HG02840 (cell line): ENCODE measurements around the gene DUSP28.
A peak's percentile ranks its signal among the peaks of the same experiment; 100 is the strongest.
"Not testable (repeated sequence)": the region's sequence is repeated elsewhere in the genome, so short reads cannot be mapped to it uniquely, and the experiment has no call there.

Experiments used
- ATAC-seq: cut with Tn5 transposase; IDR thresholded peaks from one replicate; pipeline ENCODE4 v1.9.1; 2021; ENCODE audit warnings: mild to moderate bottlenecking, moderate library complexity, moderate number of reproducible peaks; ENCODE audit not compliant: unreplicated experiment, low FRiP score

DUSP28 gene, protein sequence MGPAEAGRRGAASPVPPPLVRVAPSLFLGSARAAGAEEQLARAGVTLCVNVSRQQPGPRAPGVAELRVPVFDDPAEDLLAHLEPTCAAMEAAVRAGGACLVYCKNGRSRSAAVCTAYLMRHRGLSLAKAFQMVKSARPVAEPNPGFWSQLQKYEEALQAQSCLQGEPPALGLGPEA

DNA sequence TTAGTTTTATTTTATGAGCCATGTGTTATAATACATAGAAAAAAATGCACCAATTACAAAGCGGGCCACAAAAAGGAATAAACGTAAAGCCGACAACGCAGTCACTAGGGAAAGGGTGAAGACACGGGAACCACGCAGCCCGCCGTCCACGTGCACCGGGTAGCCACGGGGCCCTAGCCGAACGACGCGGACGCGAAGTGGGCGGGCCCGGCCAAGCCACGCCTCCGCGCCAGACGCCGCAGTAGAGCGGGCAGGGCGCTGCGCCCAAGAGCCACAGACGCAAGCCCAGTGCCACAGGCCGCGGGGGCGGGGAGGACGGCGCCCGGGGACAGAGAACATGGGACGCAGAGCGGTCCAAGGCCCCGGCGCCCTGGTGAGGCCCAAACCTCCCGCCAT lies at the start of gene DUSP28:
TSS of gene DUSP28 (plus strand) at position 274 of the 396 bp plus-strand sequence. CDS start 328 bp downstream, outside the sequence.
- peak; percentile 47 for ATAC-seq

DNA sequence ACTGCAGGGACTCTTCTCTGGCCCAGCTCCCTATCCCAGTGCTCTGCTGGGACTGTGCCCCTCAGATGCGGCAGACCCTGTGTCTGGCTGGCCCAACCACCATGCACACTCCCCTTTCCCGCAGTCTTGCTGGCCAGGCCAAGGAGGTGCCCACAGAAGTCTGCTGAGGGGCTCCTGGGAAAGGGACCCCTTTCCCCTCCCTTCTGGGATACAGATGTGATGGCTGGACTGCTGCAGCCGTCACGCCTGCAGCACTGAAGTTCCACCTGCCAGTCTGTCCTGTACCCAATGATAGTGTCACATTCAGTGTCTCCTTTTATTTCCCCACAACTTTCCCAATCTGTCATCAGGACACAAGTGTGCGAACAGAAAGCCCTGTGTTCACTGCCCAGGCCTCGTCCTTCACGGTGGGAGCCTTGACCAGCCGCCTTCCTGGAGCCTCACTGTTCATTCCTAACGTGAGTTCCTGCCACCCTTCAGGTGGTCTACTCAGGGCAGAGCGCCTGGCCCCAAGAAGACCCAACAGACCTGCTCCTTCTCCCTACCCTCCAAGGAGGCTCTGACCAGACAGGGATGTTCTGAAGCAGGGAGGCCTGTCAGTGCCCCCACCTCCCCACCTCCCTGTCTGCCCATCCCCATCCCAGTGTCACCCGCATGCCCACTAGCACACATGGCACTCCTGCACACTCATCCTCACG lies 49.5 kb upstream of the DUSP28 start:
- no peak for ATAC-seq

DNA sequence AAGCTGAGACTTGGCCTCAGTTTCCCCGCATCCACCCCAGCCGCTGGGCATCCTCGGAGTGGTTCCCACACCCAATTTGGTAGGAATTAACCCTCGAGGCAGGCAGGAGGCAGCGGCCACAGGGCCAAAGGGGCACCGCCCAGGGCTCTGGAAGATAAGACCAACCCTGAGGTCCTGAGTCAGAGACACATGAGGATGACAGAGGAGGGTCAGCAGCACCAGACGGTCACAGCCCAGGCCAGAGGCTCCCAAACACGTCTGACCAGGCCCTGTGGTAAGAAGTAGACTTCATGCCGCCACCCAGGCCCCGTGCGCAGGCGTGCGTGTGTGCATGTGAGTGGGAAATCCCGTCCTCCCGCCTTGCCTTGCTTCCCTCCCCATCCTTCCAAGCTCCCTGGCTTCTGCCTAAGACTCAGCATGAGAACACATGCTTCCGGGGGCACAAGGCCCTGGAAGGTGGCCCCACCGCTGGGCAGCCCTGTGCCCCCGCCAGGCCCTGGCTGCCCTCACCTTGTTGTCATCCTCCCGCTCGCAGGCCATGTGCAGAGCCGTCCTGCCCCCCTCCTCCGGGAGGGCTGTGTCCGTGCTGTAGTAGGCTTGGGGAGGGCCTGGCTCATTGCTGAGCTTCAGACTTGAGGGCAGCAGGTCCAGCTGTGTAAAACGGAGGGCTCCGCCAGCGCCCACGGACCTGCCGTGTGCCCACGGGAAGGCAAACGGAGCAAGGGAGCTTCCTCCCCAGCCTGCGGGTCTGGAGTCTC lies 48.6 kb upstream of the DUSP28 start:
- ATAC-seq, result no peak

DNA sequence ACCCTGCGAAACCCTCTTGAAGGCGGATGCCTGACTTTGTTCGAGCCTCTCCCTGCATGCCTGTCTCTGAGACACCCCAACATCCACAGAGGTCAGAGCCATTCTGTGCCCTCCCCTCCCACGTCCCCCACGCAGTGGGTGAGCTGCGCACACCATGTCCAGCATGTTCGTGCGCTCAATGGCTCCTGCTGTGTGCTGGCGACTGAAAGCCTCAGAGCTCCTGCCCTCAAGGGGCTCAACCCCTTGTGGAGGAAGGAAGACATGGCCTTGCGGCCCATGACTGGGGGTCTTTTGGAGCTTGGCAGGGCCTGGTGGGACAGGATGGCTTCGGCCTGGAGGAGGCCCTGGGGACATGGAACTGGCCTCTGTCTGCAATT lies 48.1 kb upstream of the DUSP28 start:
- no peak for ATAC-seq

DNA sequence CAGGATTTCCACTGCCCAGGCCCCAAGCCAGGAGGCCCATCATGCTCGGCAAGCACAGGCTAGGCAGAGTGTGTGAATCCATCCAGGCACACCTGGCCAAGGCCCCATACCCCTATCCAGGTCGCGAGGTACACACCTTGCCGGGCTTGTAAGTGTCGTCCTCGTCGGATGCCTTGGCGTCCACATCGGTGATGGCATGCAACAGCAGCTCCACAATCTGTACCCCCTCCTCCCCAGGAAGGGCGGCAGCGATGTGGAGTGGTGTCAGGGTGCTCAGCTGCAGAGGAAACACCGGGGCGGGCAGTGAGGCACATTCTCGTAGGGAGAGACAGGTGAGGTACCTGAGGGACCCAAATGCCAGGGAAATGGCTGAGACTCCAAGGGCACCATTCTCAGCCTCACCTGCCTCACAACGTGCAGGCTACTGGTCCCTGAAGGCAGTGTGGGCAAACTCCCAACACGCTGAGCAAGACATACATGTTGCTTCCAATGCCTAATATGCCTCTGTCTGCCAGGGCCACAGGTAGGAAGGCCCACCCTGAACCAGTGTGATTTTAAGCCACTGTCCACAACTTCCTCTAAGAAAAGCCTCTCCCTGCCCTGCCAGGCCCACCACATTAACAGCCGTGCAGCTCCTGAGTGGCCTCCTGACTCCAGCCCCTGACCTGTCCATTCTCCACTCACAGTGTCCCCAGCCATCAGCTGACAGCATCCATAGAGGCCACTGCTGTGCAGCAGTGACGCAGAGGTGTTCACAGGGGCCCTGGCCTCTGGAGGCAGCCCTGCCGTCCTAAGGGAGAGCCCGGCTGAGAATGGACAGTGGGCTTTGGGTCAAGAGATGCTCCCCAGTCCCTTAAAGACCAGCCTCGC lies 47.3 kb upstream of the DUSP28 start:
- ATAC-seq, result no peak

DNA sequence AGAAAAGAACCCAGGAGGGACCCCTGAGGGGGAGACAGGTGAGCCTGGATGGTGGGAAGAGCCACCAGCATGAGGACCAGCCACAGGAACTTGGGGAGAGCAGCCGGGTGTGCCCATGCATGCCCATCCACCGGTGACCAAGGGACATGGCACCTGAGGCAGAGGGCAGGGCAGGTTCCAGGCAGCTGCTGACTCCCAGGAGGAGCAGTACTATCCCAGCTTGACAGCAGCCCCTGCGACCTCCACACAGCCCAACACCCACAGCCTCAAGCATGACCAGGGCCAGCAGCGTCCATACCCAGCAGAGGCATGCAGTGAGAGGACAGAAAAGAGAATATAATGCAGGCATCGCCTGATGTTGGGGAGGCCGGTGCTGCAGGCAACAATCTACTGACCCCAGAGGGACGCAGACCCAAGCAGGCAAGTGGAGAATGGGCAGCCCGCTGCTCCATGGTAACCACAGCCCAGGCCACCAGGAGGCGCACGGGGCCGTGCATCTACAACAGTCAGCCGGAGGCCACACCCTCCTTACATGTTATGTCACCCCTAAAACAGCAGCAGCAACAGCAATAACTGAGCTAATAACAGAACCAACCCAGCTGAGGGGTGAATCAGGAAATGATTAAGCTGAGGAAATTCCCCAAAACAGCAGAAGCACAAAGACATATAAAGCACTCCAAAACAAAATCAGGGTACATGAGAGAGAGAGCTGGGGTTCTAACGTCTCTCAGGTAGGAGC lies 46.4 kb upstream of the DUSP28 start:
- ATAC-seq, result peak; percentile 84

DNA sequence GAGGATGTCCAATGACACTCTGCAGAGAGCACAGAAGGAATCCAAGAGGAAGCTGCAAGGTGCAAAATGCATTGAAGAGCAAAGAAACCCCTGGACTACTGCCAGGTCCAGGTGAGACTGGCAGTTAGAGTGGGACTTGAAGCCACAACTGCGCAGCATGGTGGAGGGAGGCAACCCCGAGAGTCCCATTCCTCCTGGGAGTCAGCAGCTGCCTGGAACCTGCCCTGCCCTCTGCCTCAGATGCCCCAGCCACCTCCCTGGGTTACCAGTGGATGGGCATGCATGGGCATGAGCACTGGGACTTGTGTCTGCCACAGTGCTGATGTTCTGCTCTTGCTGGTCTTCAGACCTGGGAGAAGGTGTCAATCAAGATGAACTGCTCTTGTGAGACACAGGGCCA lies 45.5 kb upstream of the DUSP28 start:
- no peak for ATAC-seq

DNA sequence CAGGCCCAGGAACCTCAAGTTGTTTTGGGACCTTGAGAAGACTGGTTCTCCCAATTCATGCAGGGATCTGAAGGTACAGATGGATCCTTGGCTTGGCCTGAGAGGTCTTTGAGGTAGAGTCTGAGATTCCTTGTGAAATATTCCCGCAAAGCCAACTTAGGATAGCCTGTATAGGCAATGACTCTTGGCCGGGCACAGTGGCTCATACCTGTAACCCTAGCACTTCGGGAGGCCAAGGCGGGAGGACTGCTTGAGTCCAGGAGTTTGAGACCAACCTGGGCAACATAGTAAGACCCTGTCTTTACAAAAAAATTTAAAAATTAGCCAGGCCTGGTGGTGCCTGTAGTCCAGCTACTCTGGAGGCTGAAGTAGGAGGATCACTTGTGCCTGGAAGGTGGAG lies 42.8 kb upstream of the DUSP28 start:
- ATAC-seq, result no peak

DNA sequence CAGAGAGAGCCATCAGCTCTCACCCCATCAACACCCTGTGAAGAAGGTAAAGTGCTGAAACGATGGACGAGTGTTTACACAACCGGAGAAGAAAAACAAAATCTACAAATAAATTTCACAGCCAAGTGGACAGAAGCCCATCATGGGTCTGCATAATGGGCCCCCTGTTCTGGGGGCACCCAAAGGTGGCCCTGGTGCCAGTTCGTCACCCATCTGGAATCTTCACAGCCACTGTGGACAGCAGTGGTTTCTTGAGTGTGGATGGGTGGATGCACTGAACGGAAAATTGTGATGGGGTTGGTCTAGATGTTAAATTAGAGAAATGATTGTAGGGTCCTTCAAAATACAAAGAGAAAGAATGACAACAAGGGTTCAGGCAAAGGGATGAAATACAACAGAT lies 41.2 kb upstream of the DUSP28 start:
- no peak for ATAC-seq

DNA sequence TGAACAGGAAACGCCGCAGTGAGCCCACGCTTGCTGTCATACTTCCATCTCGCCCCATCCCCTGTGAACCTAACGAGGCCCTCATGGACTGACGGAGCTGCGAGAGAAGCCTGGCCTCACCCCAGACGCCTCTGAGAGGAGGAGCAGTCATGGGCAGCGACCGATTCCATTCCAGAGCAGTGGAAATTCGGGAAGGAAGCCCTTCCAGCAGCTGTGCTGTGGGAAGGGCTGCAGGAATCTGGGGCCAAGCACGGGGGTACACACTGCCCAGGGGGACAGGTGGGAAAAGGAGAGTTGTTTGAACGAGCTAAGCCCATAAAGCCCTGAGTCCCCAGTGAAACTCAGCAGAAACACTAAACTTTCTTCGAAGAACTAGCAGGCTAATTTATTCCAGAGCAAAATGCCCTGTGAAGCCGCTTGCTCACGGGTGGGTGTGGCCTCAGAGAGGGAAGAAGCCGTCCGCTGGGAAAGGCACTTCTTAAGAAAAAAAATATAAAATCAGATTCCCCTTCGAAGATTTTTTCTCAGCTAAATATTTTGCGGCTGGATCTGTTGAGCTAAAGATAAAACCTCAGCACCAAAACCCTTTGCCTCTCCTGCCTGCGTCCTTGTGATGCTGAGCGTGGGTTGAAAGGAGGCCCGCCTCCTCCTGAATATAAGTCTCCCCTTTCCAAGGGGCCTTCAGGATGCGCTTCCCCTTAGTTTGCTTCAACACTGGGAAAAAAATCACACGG lies 40.6 kb upstream of the DUSP28 start:
- ATAC-seq, result no peak

DNA sequence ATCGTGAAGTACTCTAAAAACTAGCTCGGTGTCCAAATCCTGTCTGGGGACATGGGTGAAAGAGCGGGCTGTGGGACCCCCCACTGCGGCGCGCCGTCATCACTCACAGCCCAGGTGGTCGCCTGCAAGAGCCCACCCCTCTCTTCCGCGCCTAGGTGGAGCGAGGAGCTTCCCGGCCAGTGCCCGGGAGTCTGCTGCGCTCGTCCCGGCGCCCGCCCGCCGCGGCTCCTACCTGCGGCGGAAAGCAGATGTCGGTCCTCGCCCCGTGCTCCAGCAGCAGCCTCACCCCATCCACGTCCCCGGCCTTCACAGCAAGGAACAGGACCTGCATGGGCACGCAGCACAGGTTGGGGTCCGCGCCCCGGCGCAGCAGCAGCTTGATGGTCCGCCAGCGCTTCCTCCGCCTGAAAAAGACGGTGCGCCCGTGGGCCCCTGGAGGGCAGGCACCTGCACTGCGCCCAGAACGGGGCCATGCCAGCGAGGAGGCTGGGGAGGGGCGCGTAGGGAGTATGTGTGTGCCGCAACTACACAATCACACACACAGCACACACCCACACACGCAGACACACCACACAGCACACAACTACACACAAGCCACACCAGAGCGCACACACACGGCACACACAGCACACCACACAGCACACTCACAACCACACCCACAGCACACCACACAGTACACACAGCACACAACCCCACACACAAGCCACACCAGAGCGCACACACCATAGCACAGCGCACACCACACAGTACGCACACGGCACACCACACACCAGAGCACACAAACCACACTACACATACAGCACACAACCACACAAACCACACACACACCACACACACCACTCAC lies 39.8 kb upstream of the DUSP28 start:
- no peak for ATAC-seq

DNA sequence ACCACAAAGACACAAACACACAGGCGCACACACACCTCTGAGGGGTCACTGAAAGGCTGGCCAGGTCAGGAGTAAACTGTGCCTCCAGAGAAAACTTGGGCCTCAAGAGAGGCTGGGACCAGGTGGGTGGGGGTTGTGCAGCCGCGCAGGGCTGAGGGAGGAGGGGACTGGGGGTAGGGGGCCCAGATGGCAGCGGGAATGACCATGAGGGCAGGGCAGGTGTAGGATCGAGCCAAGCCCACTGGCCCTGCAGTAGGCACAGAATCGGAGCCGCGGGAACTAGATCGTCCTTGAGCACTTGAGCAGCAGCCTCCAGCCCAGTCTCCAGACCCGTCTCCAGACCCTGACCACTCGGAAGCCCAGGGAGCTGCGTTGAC lies 39.2 kb upstream of the DUSP28 start:
- ATAC-seq, result no peak

DNA sequence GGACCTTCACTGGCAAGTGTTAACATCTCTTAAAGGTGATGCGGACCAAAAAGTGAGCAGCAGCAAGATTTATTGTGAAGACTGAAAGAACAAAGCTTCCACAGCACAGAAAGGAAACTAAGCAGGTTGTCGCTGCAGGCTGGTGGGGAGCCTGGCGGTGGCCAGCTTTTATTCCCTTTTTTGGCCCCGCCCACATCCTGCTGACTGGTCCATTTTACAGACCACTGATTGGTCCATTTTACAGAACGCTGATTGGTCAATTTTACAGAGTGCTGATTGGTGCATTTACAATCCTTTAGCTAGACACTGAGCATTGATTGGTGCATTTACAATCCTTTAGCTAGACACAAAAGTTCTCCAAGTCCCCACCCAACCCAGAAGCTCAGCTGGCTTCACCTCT lies 38.3 kb upstream of the DUSP28 start:
- ATAC-seq, result not testable (repeated sequence)

DNA sequence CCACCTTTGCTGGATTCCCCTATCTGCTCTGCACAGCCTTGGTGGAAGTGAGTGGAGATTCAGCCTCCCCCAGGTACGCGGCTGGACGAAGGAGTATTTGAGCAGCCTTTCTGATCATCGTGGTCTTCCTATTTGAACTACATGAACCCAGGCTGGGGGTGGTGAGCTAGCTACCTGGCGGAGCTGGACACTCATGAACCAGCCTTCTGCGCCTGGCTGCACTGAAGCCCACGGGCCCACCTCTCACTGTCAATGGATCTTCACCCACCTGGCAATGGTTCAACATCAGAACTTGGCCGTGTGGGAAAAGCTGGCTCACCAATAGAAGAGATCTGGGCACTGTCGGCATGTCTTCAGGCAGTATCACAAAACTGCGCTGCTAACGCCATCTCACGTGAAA lies 37.8 kb upstream of the DUSP28 start:
- no peak for ATAC-seq

DNA sequence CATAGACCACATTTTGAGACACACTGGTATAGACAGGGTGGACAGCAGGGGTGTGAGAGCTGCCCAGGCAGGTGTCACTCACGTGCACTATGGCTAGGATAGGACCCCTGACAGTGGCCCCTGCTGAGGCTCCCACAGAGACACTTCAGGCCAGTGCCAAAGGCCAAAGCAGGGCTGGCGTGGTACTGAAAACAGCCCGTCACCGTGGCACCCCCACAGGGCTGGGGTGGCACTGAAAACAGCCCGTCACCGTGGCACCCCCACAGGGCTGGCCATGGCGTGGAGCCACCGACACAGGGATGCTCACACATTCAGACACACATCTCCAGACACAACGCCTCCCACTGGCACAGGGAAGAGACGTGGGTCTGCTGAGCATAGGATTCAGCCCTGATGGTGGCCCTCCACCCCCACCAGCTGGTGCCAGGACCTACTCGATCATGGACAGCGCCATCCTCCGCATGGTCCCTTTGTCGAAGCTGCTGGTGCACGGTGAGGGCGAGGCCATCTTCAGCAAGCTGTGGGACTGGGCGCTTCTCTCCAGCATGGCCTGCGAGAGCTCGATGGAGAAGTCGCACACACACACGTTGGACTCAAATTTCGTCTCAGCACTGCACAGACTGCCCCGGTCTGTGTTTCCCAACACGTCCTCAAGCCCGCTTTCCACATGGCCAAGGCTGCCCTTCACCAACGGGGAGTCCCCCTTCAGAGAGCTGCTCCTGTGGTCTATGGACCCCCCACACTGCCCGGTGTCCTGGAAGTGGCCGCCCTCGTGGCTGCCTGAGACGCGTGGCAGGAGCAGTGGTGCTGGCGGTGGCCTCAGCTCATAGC lies 36.5 kb upstream of the DUSP28 start:
- no peak for ATAC-seq

DNA sequence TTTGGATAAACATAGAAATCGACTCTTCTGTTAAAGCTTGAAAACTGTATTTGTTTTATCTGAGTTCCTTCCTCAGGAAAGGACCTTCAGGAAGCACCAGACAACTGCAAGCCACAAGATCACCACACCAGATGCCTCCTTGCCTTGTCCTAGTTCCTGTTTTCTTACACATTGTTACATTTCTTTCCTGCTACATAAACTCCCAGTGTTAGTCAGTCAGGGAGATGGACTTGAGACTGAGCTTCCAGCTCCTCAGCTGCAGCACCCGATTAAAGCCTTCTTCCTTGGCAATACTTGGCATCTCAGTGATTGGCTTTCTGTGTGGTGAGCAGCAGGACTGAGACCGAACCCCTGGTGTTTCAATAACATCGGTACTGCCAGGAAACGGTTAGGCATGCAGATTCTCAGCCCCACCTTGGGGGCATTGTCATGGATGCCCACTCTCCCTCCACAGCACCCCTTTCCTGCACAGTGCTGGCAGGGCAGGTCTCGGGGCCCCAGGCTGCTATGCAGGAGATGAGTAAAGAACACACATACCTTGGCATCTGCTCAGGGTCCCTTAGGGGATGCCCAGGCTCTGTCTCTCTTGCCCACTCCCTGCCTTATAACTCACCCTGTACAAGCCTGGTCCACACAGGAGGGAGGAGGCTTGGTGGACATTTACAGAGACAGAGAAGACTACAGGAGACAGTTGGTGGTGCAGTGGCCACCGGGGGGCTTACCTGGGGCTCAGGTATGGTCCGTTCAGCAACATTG lies 35.0 kb upstream of the DUSP28 start:
- ATAC-seq, result no peak

DNA sequence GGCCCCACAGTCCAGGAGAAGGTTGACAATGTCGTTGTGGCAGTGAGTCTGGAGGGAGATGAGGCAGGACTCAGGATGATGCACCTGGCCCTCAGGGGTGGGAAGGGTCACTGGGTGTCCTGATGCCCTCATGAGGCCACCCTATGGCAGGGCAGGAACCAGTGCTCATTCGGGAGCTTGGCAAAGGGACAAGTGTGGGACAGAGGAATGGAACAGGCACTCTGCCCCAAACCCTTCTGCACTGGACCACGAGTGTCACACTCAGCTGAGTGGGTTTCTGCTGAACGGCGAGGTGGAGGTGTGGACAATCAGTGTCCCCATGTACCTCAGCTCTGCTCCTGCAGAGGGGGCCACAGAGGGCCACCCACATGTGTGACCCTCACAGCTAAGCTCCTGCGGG lies 34.4 kb upstream of the DUSP28 start:
- no peak for ATAC-seq
